Measurements from ENCODE around the gene GADD45A.
A peak's percentile ranks its signal among the peaks of the same experiment; 100 is the strongest.

Gene GADD45A

GRCh38 chr1:67683316-67683715, 1.7 kb upstream of the GADD45A start:
- H3K27me3 ChIP-seq (ENCODE audit: control insufficient read depth in 1 of 2, insufficient read depth in 2 of 2, low read length in 2 of 2), result no peaks in the 10 kb centered on the region
- H3K27ac ChIP-seq (ENCODE audit: low read depth, low read length), result no peak overlapping the region
- H3K9ac ChIP-seq (ENCODE audit: low read length), result no peak overlapping the region
- H3K4me1 ChIP-seq (ENCODE audit: insufficient read depth, low read length), result peaks cover 15% of the 10 kb centered on the region
- H3K36me3 ChIP-seq (ENCODE audit: insufficient read depth, low read length), result peaks cover 3% of the 10 kb centered on the region
- H3K4me3 ChIP-seq (ENCODE audit: low read depth in 1 of 2, low read length in 2 of 2), result no peak overlapping the region
- no peaks in the 10 kb centered on the region for H3K9me3 ChIP-seq (ENCODE audit: low read length)

DNA sequence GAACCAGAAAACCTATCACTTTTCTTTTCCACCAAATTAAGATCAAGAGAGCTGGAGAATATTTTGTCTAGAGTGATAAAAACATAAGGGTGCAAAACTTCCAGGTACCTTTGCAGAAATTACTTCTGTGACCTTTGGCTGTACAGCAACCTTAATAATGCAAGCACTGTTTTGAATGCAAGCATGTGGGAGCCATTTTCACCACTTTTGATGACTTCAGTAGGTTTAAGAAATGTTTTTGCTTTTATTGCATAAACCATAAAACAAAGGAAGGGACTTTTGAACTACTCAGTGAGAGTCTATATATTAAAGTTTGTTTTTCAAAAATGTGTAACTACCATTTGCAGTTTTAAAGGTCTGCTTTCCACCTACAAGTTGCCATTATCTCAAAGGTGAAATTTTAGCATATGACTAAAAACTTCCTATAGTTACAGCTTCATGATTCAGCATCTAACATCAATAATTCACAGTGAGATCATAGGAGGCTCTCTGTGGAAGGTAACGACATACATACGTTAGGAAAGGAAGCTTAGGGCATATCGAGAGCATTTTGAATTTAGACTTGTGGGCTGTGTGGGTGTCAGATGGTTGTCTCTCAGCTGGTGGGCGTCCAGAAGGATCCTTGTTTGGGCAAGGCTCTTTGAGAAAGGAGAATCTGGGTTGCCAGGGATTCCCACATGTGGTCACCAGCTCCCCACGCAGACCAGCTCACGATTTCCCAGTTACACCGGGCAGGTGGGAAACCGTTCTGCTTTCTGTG, 1.1 kb upstream of the GADD45A start:
- no peak overlapping the region for H3K9ac ChIP-seq (ENCODE audit: low read length)

GRCh38 chr1:67684526-67685066, 405 bp upstream of the GADD45A start:
- Histone ChIP-seq H3K27me3 (ENCODE audit: control insufficient read depth in 1 of 2, insufficient read depth in 2 of 2, low read length in 2 of 2) (no peaks in the 10 kb centered on the region), H3K36me3 (ENCODE audit: insufficient read depth, low read length) (peaks cover 3% of the 10 kb centered on the region), H3K9me3 (ENCODE audit: low read length) (no peaks in the 10 kb centered on the region), H3K4me1 (ENCODE audit: insufficient read depth, low read length) (peaks cover 15% of the 10 kb centered on the region), H3K9ac (ENCODE audit: low read length) (no peak overlapping the region), H3K27ac (ENCODE audit: low read depth, low read length) (peak overlapping the region; percentile 86), H3K4me3 (ENCODE audit: low read depth in 1 of 2, low read length in 2 of 2) (peak overlapping the region in 1 of 2 donors; percentile 83)

More for the DNA sequence above, 1.1 kb upstream of the GADD45A start:
- H3K4me3 ChIP-seq (ENCODE audit: low read depth in 1 of 2, low read length in 2 of 2), result peak overlapping the region in 1 of 2 donors; percentile 83
- H3K27me3 ChIP-seq (ENCODE audit: control insufficient read depth in 1 of 2, insufficient read depth in 2 of 2, low read length in 2 of 2), result no peaks in the 10 kb centered on the region
- no peaks in the 10 kb centered on the region for H3K9me3 ChIP-seq (ENCODE audit: low read length)
- H3K27ac ChIP-seq (ENCODE audit: low read depth, low read length), result peak overlapping the region; percentile 73
- peaks cover 3% of the 10 kb centered on the region for H3K36me3 ChIP-seq (ENCODE audit: insufficient read depth, low read length)
- H3K4me1 ChIP-seq (ENCODE audit: insufficient read depth, low read length), result peaks cover 15% of the 10 kb centered on the region

DNA sequence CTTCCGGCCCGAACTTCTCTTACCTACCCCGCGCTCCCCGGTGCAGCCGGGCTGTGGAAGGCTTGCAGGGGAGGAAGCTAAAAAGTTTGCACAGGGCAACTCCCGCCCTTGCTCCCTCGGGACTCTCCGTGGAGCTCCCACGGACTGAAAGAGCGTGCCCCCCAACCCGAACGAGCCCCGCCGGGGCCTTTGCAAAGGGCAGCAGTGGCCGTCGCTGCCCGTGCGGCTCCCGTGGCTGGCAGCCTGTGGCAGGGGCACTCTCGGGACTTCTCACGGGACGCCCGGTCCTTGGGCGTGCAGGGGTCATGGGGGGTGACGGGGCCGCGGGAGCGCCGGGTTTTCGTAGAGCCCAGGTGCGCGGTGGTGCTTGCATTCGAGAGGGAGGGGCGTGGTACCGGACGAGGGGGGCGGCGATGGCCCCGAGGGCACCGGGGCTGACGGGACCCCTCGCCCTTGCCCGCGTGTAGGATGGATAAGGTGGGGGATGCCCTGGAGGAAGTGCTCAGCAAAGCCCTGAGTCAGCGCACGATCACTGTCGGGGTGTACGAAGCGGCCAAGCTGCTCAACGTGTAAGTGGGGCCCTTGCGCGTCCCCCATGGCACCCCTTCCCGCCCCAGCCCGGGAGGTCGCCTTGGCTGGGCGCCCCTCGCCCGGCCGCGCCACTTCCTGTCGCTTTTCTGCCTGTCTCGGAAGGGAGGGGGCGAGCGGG, 711 bp downstream of the GADD45A start:
- Histone ChIP-seq H3K4me3 (ENCODE audit: low read depth in 1 of 2, low read length in 2 of 2) (peak overlapping the region; percentile 39 to 83), H3K4me1 (ENCODE audit: insufficient read depth, low read length) (peaks cover 15% of the 10 kb centered on the region), H3K27ac (ENCODE audit: low read depth, low read length) (peak overlapping the region; percentile 86), H3K36me3 (ENCODE audit: insufficient read depth, low read length) (peaks cover 3% of the 10 kb centered on the region), H3K27me3 (ENCODE audit: control insufficient read depth in 1 of 2, insufficient read depth in 2 of 2, low read length in 2 of 2) (no peaks in the 10 kb centered on the region), H3K9ac (ENCODE audit: low read length) (peak overlapping the region; percentile 54), H3K9me3 (ENCODE audit: low read length) (no peaks in the 10 kb centered on the region)

DNA sequence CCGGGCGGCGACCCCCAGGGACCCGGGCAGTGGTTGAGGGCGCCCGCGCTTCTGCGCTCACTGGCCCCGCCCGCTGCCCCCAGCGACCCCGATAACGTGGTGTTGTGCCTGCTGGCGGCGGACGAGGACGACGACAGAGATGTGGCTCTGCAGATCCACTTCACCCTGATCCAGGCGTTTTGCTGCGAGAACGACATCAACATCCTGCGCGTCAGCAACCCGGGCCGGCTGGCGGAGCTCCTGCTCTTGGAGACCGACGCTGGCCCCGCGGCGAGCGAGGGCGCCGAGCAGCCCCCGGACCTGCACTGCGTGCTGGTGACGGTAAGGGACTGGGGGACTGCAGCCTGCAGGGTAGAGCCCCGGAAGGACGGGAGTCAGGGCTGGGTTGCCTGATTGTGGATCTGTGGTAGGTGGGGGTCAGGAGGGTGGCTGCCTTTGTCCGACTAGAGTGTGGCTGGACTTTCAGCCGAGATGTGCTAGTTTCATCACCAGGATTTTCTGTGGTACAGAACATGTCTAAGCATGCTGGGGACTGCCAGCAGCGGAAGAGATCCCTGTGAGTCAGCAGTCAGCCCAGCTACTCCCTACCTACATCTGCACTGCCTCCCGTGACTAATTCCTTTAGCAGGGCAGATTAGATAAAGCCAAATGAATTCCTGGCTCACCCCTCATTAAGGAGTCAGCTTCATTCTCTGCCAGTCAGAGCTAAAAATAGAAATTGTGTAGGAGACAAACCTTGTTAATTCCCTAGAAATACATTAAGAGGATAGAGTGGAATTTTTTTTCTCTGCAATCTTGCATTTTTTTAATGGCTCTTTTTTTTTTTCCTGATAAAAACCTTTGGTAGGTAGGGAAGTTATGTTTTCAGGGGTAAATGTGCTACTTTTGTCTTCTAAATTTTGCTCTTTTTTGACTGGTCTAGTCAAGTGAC, 1.5 kb downstream of the GADD45A start:
- H3K4me1 ChIP-seq (ENCODE audit: insufficient read depth, low read length), result peaks cover 15% of the 10 kb centered on the region

GRCh38 chr1:67687198-67687545, 2.2 kb downstream of the GADD45A start:
- H3K9me3 ChIP-seq (ENCODE audit: low read length), result no peaks in the 10 kb centered on the region
- peak overlapping the region; percentile 86 for H3K27ac ChIP-seq (ENCODE audit: low read depth, low read length)
- H3K9ac ChIP-seq (ENCODE audit: low read length), result no peak overlapping the region
- peak overlapping the region; percentile 39 to 83 for H3K4me3 ChIP-seq (ENCODE audit: low read depth in 1 of 2, low read length in 2 of 2)
- H3K27me3 ChIP-seq (ENCODE audit: control insufficient read depth in 1 of 2, insufficient read depth in 2 of 2, low read length in 2 of 2), result no peaks in the 10 kb centered on the region
- peaks cover 3% of the 10 kb centered on the region for H3K36me3 ChIP-seq (ENCODE audit: insufficient read depth, low read length)
- peaks cover 15% of the 10 kb centered on the region for H3K4me1 ChIP-seq (ENCODE audit: insufficient read depth, low read length)

More for the DNA sequence above, 1.5 kb downstream of the GADD45A start:
- Histone ChIP-seq H3K9ac (ENCODE audit: low read length) (peak overlapping the region; percentile 54), H3K9me3 (ENCODE audit: low read length) (no peaks in the 10 kb centered on the region), H3K27me3 (ENCODE audit: control insufficient read depth in 1 of 2, insufficient read depth in 2 of 2, low read length in 2 of 2) (no peaks in the 10 kb centered on the region), H3K36me3 (ENCODE audit: insufficient read depth, low read length) (peaks cover 3% of the 10 kb centered on the region), H3K27ac (ENCODE audit: low read depth, low read length) (peak overlapping the region; percentile 86), H3K4me3 (ENCODE audit: low read depth in 1 of 2, low read length in 2 of 2) (peak overlapping the region; percentile 39 to 83)

DNA sequence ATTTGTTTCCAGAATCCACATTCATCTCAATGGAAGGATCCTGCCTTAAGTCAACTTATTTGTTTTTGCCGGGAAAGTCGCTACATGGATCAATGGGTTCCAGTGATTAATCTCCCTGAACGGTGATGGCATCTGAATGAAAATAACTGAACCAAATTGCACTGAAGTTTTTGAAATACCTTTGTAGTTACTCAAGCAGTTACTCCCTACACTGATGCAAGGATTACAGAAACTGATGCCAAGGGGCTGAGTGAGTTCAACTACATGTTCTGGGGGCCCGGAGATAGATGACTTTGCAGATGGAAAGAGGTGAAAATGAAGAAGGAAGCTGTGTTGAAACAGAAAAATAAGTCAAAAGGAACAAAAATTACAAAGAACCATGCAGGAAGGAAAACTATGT, 2.6 kb downstream of the GADD45A start:
- no peak overlapping the region for H3K4me3 ChIP-seq (ENCODE audit: low read depth in 1 of 2, low read length in 2 of 2)
- peaks cover 3% of the 10 kb centered on the region for H3K36me3 ChIP-seq (ENCODE audit: insufficient read depth, low read length)
- no peak overlapping the region for H3K9ac ChIP-seq (ENCODE audit: low read length)
- H3K27ac ChIP-seq (ENCODE audit: low read depth, low read length), result no peak overlapping the region
- H3K9me3 ChIP-seq (ENCODE audit: low read length), result no peaks in the 10 kb centered on the region
- H3K4me1 ChIP-seq (ENCODE audit: insufficient read depth, low read length), result peaks cover 15% of the 10 kb centered on the region
- H3K27me3 ChIP-seq (ENCODE audit: control insufficient read depth in 1 of 2, insufficient read depth in 2 of 2, low read length in 2 of 2), result no peaks in the 10 kb centered on the region

DNA sequence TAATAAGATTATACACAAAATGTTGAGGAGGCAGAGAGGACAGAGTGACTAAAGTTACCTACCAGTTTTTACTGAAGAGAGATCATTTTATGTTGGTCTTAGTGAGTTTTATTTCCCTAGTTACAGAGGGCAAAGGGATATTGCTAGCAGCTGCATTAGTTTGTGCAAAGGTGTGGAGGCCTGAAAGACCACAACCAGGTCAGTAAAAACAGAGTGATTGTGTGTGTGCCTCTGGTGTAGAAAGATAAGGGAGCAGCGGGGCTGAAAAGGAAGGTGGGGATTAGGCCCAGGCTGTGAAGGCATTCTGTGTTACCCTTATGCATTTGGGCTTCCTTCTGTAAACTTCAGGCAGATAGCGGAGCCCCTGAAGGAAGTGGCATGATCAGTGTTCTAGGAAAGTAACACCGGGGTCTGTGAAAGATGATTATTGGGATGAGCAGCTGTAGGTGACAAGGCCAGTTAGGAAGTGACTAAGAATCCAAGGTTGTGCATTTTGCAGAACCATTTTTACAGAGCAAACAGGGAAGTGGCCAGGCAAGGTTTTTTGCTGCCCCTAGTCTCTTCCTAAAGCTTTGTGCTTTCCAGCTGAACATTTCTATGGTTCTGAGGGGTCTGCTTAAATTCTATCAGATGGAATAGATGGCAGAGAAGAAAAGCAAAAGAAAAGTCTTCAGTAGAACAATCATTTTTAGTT, 3.7 kb downstream of the GADD45A start:
- peaks cover 15% of the 10 kb centered on the region for H3K4me1 ChIP-seq (ENCODE audit: insufficient read depth, low read length)
- H3K27me3 ChIP-seq (ENCODE audit: control insufficient read depth in 1 of 2, insufficient read depth in 2 of 2, low read length in 2 of 2), result no peaks in the 10 kb centered on the region
- H3K9me3 ChIP-seq (ENCODE audit: low read length), result no peaks in the 10 kb centered on the region
- peaks cover 3% of the 10 kb centered on the region for H3K36me3 ChIP-seq (ENCODE audit: insufficient read depth, low read length)
- no peak overlapping the region for H3K9ac ChIP-seq (ENCODE audit: low read length)
- H3K27ac ChIP-seq (ENCODE audit: low read depth, low read length), result no peak overlapping the region
- no peak overlapping the region for H3K4me3 ChIP-seq (ENCODE audit: low read depth in 1 of 2, low read length in 2 of 2)

DNA sequence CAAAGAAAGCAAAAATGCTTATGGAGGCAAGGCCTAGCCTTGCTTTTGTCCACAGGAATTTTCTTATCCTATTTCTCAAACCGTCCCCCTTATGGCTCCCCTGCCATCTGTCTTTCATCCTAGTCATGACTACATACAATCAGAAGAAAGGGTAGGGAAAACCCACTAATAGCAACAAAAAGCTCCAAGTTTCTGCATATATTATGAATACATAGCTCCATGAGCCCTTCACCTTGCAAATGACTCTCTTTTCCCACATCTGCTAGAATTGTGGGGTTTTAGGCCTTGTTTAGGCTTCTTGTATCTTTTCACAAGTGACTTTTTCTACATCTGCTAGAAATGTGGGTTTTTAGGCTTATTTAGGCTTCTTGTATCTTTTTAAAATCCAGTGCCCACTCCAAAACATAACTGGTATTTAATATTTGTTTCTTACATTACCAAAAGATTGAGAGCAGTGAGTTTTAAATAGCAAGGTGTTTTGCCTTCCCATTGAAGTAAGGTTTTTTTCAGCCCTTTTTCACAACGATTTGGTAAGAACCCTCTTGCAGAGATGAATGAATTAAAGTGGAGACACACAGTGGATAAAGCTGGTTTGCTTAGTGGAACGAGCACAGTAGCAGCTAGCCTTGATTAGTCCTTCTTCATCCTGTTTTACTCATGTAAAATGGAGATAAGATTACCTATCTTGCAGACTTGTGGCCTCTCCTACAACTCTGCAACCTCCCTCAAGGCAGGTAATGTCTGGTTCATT, 4.4 kb downstream of the GADD45A start:
- Histone ChIP-seq H3K9ac (ENCODE audit: low read length) (no peak overlapping the region), H3K4me1 (ENCODE audit: insufficient read depth, low read length) (peaks cover 10% of the 10 kb centered on the region), H3K27me3 (ENCODE audit: control insufficient read depth in 1 of 2, insufficient read depth in 2 of 2, low read length in 2 of 2) (no peaks in the 10 kb centered on the region), H3K27ac (ENCODE audit: low read depth, low read length) (no peak overlapping the region), H3K36me3 (ENCODE audit: insufficient read depth, low read length) (peaks cover 3% of the 10 kb centered on the region), H3K4me3 (ENCODE audit: low read depth in 1 of 2, low read length in 2 of 2) (no peak overlapping the region), H3K9me3 (ENCODE audit: low read length) (no peaks in the 10 kb centered on the region)

DNA sequence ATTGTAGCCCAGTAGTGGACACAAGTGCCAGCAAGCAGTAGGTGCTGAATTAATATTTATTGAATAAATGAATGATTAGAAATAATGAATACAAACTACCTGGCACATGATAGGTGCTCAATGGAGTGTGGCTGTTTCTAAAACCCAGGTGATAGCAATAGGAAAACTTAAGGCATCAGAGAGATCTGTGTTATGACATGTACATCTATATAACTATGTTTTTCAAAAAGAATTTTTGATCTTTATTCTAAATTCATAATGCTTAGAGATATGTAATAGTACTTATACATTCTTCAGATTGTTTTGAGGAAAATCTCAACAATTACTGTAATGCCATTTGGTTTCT, 5.0 kb downstream of the GADD45A start:
- Histone ChIP-seq H3K9me3 (ENCODE audit: low read length) (no peaks in the 10 kb centered on the region), H3K4me1 (ENCODE audit: insufficient read depth, low read length) (peaks cover 8% of the 10 kb centered on the region), H3K27me3 (ENCODE audit: control insufficient read depth in 1 of 2, insufficient read depth in 2 of 2, low read length in 2 of 2) (no peaks in the 10 kb centered on the region), H3K36me3 (ENCODE audit: insufficient read depth, low read length) (peaks cover 3% of the 10 kb centered on the region), H3K27ac (ENCODE audit: low read depth, low read length) (no peak overlapping the region), H3K9ac (ENCODE audit: low read length) (no peak overlapping the region), H3K4me3 (ENCODE audit: low read depth in 1 of 2, low read length in 2 of 2) (no peak overlapping the region)
